ENCODE results near the gene SLC30A5.
A peak's percentile ranks its signal among the peaks of the same experiment; 100 is the strongest.
"Not testable (repeated sequence)": the region's sequence is repeated elsewhere in the genome, so short reads cannot be mapped to it uniquely, and the experiment has no call there.

SLC30A5 gene

GRCh38 chr5:69084903-69085302 lies 8.9 kb upstream of the SLC30A5 start:
- no peak for DNase-seq (ENCODE audit: low spot score in 2 of 2)
- Mint-ChIP-seq H3K27ac (no peak overlapping the region), H3K9me3 (no peaks in the 10 kb centered on the region), H3K36me3 (no peaks in the 10 kb centered on the region), H3K4me1 (peaks cover 6% of the 10 kb centered on the region), H3K27me3 (no peaks in the 10 kb centered on the region), H3K4me3 (no peak overlapping the region)
- no peak for ATAC-seq (ENCODE audit: low read depth)

- DNase-seq (ENCODE audit: low spot score in 2 of 2) (no peak), ATAC-seq (ENCODE audit: low read depth) (no peak)
- no peaks in the 10 kb centered on the region for H3K27me3 Mint-ChIP-seq
- H3K9me3 Mint-ChIP-seq = no peaks in the 10 kb centered on the region
- no peak overlapping the region for H3K27ac Mint-ChIP-seq
- no peaks in the 10 kb centered on the region for H3K36me3 Mint-ChIP-seq
- H3K4me1 Mint-ChIP-seq = peaks cover 6% of the 10 kb centered on the region
- no peak overlapping the region for H3K4me3 Mint-ChIP-seq
Observed at GRCh38 chr5:69086206-69086605, 7.6 kb upstream of the SLC30A5 start.

DNA sequence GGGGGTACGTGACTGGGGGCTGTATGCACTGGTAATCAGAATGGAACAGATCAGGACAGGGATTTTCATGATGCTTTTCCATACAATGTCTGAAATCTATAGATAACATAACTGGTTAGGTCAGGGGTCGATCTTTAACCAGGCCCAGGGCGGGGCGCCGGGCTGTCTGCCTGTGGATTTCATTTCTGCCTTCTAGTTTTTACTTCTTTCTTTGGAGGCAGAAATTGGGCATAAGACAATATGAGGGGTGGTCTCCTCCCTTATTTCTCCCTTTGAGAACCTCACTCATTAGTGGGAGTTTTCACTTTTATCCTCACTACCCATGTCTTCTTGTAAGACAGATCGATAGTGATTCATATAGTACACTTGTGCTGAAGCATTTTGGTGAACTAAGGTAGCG lies 5.8 kb upstream of the SLC30A5 start:
- not testable (repeated sequence) for ATAC-seq (ENCODE audit: low read depth); H3K27ac Mint-ChIP-seq; DNase-seq (ENCODE audit: low spot score in 2 of 2); H3K4me3 Mint-ChIP-seq; H3K27me3 Mint-ChIP-seq; H3K4me1 Mint-ChIP-seq; H3K36me3 Mint-ChIP-seq; H3K9me3 Mint-ChIP-seq

DNA sequence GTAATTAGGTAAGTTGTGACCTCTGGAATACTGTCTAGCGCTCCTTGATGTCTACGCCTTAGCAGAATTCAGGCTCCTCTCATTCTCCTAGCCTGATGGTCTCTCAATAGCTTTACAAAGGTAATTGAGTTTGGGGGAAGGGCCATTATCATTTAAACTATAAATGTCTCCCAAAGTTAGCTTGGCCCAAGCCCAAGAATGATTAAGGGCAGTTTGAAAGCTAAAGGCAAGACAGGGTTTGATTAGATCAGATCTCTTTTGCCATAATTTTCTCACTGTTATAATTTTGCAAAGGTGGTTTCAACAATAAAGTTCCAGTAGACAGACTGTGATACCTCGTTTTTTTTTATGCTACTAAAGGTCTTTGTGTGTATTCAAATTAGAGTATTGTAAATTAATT lies 3.7 kb upstream of the SLC30A5 start:
- no peaks in the 10 kb centered on the region for H3K9me3 Mint-ChIP-seq
- H3K36me3 Mint-ChIP-seq = no peaks in the 10 kb centered on the region
- no peaks in the 10 kb centered on the region for H3K27me3 Mint-ChIP-seq
- no peak overlapping the region for H3K27ac Mint-ChIP-seq
- H3K4me1 Mint-ChIP-seq = peaks cover 5% of the 10 kb centered on the region
- no peak overlapping the region for H3K4me3 Mint-ChIP-seq
- DNase-seq (ENCODE audit: low spot score in 2 of 2) = no peak
- no peak for ATAC-seq (ENCODE audit: low read depth)

DNA sequence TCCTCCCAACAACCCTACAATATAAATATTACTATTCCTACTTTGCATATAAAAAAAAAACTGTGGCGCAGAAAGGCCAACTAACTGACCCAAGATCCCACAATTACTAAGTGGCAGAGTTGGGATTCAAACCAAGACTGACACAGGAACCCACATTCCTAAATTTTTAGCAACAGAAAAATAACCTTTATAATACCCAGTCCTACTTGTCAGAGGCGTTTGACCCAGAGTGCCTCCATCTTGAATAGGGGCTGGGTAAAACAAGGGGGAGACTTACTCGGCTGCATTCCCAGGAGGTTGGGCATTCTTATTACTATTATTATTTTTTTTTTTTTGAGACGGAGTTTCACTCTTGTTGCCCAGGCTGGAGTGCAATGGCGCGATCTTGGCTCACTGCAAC lies 2.0 kb upstream of the SLC30A5 start:
- no peak overlapping the region for H3K4me3 Mint-ChIP-seq
- DNase-seq (ENCODE audit: low spot score in 2 of 2) (no peak), ATAC-seq (ENCODE audit: low read depth) (no peak)
- H3K27me3 Mint-ChIP-seq = no peaks in the 10 kb centered on the region
- H3K9me3 Mint-ChIP-seq = no peaks in the 10 kb centered on the region
- no peaks in the 10 kb centered on the region for H3K36me3 Mint-ChIP-seq
- peaks cover 11% of the 10 kb centered on the region for H3K4me1 Mint-ChIP-seq
- H3K27ac Mint-ChIP-seq = no peak overlapping the region

DNA sequence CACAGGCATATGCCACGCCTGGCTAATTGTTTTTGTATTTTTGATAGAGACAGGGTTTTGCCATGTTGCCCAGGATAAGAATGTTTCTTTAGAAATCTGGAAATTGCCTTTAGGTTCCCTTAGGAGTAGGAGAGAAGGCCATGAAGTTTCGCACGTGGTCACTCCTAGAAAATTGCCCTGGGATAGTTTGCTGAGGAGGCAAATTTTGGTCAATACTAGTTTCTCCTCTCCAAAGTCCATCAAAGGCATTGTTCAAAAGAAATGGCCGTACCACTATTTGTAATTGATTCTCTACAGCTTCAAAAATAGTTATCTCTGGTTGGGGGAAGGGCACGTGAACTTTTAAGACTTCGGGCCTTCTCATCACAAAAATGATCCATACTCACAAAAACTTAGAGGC lies 845 bp upstream of the SLC30A5 start:
- Mint-ChIP-seq H3K4me1 (peaks cover 18% of the 10 kb centered on the region), H3K36me3 (peaks cover 5% of the 10 kb centered on the region), H3K27me3 (no peaks in the 10 kb centered on the region), H3K9me3 (no peaks in the 10 kb centered on the region), H3K4me3 (no peak overlapping the region), H3K27ac (no peak overlapping the region)
- ATAC-seq (ENCODE audit: low read depth) = no peak
- DNase-seq (ENCODE audit: low spot score in 2 of 2) = no peak

DNA sequence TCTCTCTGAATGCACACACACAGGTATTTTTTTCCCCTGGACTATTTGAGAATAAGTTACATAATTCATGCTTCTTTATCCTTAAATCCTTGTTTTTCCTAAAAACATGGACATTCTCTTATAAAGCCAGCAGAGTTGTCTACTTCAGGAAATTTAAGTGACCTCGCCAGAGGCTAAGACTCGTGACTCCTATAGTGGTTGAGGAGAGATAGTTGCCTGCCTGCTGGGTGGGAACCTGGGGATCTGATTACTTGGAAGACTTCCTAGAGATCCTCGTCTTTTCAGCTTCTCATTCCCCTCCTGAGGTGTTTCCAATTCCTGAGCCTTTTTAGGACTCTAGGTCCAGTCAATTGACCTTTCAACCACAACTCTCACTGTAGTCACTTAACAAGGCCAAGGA lies 5.5 kb downstream of the SLC30A5 start:
- Mint-ChIP-seq H3K27ac (peak overlapping the region; percentile 4), H3K36me3 (peaks cover 9% of the 10 kb centered on the region), H3K4me3 (no peak overlapping the region), H3K9me3 (no peaks in the 10 kb centered on the region), H3K4me1 (peaks cover 18% of the 10 kb centered on the region), H3K27me3 (no peaks in the 10 kb centered on the region)
- ATAC-seq (ENCODE audit: low read depth) (no peak), DNase-seq (ENCODE audit: low spot score in 2 of 2) (no peak)

- H3K27me3 Mint-ChIP-seq = no peaks in the 10 kb centered on the region
- H3K27ac Mint-ChIP-seq = peak overlapping the region; percentile 73
- H3K4me3 Mint-ChIP-seq = no peak overlapping the region
- no peaks in the 10 kb centered on the region for H3K9me3 Mint-ChIP-seq
- ATAC-seq (ENCODE audit: low read depth) (no peak), DNase-seq (ENCODE audit: low spot score in 2 of 2) (no peak)
- peaks cover 12% of the 10 kb centered on the region for H3K4me1 Mint-ChIP-seq
- H3K36me3 Mint-ChIP-seq = peaks cover 4% of the 10 kb centered on the region
Observed at GRCh38 chr5:69103521-69103920, 9.7 kb downstream of the SLC30A5 start.

- peak overlapping the region; percentile 80 for H3K27ac Mint-ChIP-seq
- DNase-seq (ENCODE audit: low spot score in 2 of 2) = no peak
- ATAC-seq (ENCODE audit: low read depth) = peak; percentile 99
- H3K36me3 Mint-ChIP-seq = peaks cover 18% of the 10 kb centered on the region
- no peaks in the 10 kb centered on the region for H3K9me3 Mint-ChIP-seq
- no peak overlapping the region for H3K4me3 Mint-ChIP-seq
- H3K4me1 Mint-ChIP-seq = peaks cover 8% of the 10 kb centered on the region
- H3K27me3 Mint-ChIP-seq = no peaks in the 10 kb centered on the region
Observed at GRCh38 chr5:69105996-69106906, 12.4 kb downstream of the SLC30A5 start.

DNA sequence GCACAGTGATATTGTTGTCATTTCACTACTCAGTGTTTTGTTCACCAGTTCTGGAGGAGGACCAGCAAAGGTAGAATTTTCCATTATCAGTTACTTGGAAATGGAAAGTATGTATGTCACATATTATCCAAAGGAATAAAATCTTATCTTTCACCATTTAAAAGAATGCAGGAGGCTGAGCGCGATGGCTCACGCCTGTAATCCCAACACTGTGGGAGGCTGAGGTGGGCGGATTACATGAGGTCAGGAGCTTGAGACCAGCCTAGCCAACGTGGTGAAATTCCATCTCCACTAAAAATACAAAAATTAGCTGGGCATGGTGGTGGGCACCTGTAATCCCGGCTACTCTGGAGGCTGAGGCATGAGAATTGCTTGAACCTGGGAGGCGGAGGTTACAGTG lies 14.6 kb downstream of the SLC30A5 start:
- not testable (repeated sequence) for H3K27me3 Mint-ChIP-seq; ATAC-seq (ENCODE audit: low read depth); H3K9me3 Mint-ChIP-seq; DNase-seq (ENCODE audit: low spot score in 2 of 2); H3K27ac Mint-ChIP-seq; H3K4me1 Mint-ChIP-seq; H3K4me3 Mint-ChIP-seq
- peaks cover 16% of the 10 kb centered on the region for H3K36me3 Mint-ChIP-seq

GRCh38 chr5:69113851-69114250 lies 20.0 kb downstream of the SLC30A5 start:
- DNase-seq (ENCODE audit: low spot score in 2 of 2) (no peak), ATAC-seq (ENCODE audit: low read depth) (no peak)
- no peak overlapping the region for H3K4me3 Mint-ChIP-seq
- no peaks in the 10 kb centered on the region for H3K27me3 Mint-ChIP-seq
- H3K36me3 Mint-ChIP-seq = peaks cover 19% of the 10 kb centered on the region
- no peaks in the 10 kb centered on the region for H3K4me1 Mint-ChIP-seq
- no peaks in the 10 kb centered on the region for H3K9me3 Mint-ChIP-seq
- H3K27ac Mint-ChIP-seq = no peak overlapping the region

DNA sequence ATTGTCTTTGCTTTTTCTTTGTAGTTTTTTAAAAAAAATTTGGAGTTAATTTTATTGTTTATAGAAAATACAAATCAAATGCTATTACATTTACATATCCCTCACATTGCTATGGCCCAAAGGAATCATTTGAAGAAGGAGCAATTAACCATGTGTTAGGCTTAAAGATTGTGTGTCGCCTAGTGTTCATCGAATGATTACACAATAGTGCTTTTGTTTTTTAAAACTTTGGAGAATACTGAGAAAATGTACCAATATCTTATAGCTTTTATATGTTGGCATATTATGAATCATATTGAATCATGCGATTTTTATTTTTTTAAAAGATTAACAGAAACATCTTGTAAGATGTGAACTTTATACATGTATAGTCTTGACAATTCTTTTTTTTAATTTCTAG lies 21.7 kb downstream of the SLC30A5 start:
- H3K27ac Mint-ChIP-seq = no peak overlapping the region
- H3K4me3 Mint-ChIP-seq = no peak overlapping the region
- peaks cover 12% of the 10 kb centered on the region for H3K36me3 Mint-ChIP-seq
- H3K9me3 Mint-ChIP-seq = no peaks in the 10 kb centered on the region
- ATAC-seq (ENCODE audit: low read depth) (no peak), DNase-seq (ENCODE audit: low spot score in 2 of 2) (no peak)
- H3K4me1 Mint-ChIP-seq = no peaks in the 10 kb centered on the region
- no peaks in the 10 kb centered on the region for H3K27me3 Mint-ChIP-seq

DNA sequence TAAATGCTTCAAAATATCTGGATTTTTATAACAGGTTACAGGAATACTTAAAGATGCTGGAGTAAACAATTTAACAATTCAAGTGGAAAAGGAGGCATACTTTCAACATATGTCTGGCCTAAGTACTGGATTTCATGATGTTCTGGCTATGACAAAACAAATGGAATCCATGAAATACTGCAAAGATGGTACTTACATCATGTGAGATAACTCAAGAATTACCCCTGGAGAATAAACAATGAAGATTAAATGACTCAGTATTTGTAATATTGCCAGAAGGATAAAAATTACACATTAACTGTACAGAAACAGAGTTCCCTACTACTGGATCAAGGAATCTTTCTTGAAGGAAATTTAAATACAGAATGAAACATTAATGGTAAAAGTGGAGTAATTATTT lies 35.6 kb downstream of the SLC30A5 start:
- Mint-ChIP-seq H3K9me3 (no peaks in the 10 kb centered on the region), H3K36me3 (peaks cover 13% of the 10 kb centered on the region), H3K4me3 (no peak overlapping the region), H3K27ac (no peak overlapping the region), H3K4me1 (peaks cover 7% of the 10 kb centered on the region), H3K27me3 (no peaks in the 10 kb centered on the region)
- DNase-seq (ENCODE audit: low spot score in 2 of 2) (no peak), ATAC-seq (ENCODE audit: low read depth) (no peak)

GRCh38 chr5:69130241-69130640 lies 36.4 kb downstream of the SLC30A5 start:
- H3K27ac Mint-ChIP-seq = no peak overlapping the region

GRCh38 chr5:69131304-69131703 lies 37.5 kb downstream of the SLC30A5 start:
- peaks cover 22% of the 10 kb centered on the region for H3K4me1 Mint-ChIP-seq
- peaks cover 13% of the 10 kb centered on the region for H3K36me3 Mint-ChIP-seq
- no peak overlapping the region for H3K4me3 Mint-ChIP-seq
- H3K9me3 Mint-ChIP-seq = no peaks in the 10 kb centered on the region
- DNase-seq (ENCODE audit: low spot score in 2 of 2) = no peak
- no peak overlapping the region for H3K27ac Mint-ChIP-seq
- ATAC-seq (ENCODE audit: low read depth) = no peak
- no peaks in the 10 kb centered on the region for H3K27me3 Mint-ChIP-seq

More at GRCh38 chr5:69130241-69130640, 36.4 kb downstream of the SLC30A5 start:
- Mint-ChIP-seq H3K36me3 (peaks cover 13% of the 10 kb centered on the region), H3K27me3 (no peaks in the 10 kb centered on the region), H3K9me3 (no peaks in the 10 kb centered on the region), H3K4me3 (no peak overlapping the region), H3K4me1 (peaks cover 12% of the 10 kb centered on the region)
- DNase-seq (ENCODE audit: low spot score in 2 of 2) (no peak), ATAC-seq (ENCODE audit: low read depth) (no peak)
